GM21786 (cell line): ENCODE measurements around the gene PLCH1.

Experiments used
- ATAC-seq: cut with Tn5 transposase; IDR thresholded peaks from one replicate; pipeline ENCODE4 v1.9.1; 2021; ENCODE audit not compliant: unreplicated experiment

PLCH1 gene

DNA sequence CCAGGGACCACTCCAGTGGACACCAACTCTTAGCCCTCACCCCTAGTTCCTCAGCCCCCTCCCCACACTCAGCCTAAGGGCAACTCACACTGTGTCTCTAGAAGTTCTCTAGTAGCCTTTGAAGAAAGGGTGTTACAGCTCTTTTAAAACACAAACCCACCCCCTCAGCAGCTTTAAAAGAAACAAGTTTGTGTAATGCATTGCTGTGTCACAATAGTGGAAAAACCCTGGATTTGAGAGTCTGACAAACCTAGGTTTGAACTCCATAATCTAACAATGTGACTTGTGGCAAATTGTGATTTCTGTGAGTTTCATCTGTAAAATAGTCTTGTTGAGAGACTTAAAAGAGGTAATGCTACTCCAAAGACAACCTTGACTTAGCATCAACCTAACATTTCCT lies 54.0 kb downstream of the PLCH1 start:
- ATAC-seq = no peak

DNA sequence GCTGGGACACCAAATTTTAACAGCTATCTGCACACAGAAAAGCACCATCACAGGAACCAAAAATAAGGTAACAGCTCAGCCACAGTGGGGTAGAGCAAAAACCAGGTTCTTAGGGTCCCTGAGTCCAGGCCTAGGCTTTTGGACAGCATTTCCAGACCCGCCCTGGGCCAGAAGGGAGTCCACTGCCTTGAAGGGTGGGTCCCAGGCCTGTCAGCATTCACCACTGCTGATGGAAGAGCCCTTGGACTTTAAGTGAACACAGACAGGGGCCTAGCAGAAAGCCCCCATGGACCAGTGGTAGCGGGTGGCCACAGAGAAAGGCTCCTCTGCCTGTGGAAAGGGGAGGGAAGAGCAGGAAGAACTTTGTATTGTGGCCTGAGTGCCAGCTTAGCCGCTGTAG lies 56.4 kb downstream of the PLCH1 start:
- ATAC-seq = no peak

DNA sequence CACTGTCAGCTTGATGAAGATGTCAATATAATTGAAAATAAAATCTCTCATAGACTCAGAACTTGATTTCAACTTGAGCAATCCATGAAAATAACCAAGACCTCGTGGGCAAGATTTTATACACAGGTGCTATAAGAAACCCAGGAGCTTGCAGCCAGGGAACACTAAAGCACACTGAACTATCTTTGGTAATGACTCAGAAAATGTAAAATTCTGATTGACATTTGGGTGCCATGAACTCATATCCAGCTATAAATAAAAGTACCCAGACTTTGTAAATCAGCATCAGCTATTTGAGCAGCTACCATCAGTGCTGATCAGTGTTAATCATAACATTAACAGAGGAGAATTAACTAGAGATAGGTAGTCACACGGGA lies 61.5 kb downstream of the PLCH1 start:
- ATAC-seq = no peak

DNA sequence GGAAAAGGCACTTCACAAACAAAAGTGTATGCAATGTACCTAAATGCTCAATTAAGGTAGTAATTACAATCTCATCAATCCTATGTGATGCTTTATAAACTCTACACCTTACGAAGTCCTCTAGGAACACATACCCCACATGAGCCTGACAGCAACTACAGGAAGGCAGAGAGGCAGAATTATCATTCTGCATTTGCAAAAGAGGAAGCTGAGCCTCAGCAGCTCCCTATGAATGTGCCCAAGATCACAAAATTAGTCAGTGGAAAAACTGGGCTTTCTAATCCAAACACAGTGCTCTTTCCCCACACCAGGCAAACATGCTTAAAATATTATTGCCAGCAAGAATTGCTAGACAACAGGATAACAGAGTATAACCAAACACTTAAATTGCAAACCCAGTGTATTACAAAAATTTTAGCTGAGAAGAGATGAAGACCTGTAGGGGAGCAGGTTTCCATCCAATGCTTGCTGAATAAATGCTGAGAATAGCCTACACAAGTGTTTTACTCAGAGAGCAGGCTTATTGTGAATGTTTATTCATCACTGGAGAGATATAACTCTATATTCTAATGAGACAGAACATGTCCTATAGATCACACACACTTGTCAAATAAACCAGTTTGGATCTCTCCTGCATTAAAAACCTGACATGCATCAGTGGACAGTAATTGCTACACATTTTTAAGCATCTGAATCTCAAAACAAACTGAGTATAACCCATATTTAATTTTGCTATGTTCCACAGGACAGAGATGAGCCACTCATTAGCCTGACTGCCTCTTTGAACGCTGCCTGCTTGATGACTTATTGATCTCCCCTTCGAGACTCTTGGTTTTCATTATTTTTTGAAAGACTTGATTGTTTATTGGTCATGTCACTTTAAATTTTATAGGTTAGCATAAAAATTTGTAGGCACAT lies 62.2 kb downstream of the PLCH1 start:
- no peak for ATAC-seq

DNA sequence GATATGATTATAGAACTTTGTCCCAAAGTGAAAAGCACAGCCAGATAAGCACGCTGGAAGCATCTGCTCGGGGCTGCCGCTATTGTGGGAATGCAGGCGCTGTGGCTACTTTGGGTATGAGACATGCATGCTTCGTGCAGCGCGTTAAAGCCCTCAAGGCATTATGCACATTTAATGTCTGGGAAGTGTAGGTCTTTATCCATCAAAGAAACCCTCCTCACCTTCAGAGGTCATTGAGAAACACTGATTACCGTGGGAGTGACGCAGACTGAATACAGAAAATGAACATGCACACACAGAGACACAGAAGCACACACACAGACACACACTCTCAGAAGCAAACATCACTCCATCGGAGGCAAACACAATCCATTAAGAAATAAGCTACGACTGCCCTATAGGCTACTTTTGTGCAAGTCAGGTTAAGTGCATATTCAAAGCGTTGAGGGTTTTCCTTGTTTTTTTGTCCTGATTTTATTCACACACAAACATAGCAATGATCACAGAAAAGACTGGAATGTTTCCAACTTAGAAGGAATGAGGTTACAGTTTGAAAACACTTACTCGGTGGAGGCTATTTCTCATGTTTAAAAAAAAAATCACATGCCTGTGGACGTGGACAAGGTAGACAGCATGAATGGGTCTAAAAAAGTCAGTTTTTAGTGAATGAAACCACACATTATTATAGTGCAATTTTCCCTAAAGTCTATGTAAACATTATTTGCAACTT lies 68.5 kb downstream of the PLCH1 start:
- ATAC-seq = no peak

DNA sequence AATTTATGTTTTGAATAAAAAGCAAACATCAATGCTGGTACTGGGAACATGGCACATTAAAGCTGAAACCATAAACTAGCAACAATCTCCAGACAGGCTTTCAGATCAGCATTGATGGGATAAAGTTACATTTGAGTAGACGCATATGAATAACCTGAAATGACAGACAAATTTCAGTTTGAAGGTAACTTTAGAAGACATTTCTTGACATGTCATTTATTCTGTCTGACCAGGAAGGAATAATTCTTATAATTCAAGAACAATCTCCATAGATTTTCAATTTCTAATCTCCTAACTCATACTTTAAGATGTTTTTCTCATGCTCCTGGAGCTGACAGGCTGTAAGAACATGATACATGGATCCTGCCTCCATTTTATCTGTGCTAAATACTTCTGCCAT lies 69.8 kb downstream of the PLCH1 start:
- ATAC-seq = no peak

DNA sequence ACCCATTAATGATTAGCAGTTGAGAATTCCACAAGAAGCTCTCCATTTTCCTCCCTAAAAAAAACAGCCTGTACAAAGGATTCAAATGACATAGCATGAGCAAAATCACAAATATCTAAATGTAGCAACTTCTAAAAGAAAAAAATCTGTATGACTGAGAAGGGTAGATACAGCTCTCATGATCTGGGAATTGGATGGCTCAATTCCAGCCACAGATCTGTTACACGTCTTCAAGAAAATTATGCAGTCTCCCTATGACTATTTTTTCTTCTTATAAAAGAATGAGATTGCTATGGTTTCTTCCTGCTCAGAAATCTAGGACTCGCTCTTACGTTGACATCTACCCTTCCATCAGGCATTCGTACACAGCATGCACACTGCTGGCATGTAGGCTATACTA lies 71.5 kb downstream of the PLCH1 start:
- ATAC-seq = no peak

DNA sequence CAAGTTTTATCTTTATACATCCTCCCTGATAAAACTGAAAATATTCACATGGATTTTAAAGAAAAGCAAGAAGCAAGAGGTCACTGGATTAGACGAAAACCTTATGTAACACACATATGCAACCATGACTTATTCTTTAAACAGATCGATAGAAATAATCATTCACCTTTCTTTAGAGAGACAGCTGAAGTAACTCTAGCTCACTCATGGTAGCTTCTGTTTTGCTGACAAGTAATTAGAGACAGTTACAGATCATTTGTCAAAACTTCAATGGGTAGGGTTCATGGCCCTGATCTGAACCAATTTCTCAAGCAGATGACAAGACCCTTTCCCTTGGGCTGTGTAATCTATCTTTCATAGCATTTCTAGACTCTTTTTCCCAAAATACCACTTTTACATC lies 74.5 kb downstream of the PLCH1 start:
- ATAC-seq = no peak

DNA sequence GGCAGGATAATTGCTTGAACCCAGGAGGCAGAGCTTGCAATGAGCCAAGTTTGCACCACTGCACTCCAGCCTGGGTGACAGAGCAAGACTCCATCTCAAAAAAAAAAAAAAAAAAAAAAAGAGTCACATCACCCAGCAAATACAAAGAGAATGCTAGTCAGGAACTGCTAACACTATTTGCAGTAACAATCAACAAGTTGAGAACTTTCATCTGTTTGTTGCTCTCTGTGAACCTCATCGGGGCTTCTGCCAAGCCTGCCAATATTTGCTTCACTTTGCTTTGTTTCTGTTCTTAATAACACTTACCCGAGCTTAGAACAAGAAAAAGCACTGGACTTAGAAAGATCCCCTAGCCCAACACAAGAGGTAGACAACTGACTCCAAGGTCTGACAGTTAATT lies 76.9 kb downstream of the PLCH1 start:
- ATAC-seq = no peak

DNA sequence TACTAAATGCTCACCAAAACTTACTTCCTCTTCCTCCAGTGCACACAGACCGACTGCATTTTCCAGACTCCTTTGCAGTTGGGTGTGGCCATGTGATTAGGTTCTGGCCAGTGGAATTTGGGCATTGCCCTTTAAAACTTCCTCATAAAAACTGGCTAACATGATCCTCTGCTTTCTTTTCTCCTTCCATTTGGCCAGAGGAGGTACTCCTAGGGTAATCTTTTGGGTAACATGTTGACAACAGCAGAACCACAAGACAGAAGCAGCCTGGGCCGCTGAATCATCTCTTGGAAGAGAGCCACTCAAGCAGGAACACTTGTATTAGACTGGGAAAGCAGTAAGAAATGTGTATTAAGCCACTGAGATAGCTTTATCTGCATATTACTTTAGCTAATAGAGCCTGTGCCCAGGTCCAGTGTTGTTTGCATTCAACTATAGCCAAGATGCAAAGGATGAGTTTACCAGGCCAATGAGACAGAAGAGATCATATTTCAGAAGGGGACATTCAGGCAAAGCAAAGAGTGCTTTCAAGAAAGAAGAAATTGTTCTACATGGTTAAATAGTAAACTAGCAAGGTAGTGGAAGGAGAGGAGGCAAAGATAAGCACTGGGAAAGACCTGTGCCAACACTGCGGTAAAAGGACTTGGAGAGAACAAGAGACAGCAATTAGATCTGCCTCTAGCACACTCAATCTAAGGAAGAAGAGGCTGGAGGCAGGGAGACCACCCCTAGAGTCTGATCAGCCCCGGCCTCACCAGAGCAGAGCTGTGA lies 79.8 kb downstream of the PLCH1 start:
- no peak for ATAC-seq

DNA sequence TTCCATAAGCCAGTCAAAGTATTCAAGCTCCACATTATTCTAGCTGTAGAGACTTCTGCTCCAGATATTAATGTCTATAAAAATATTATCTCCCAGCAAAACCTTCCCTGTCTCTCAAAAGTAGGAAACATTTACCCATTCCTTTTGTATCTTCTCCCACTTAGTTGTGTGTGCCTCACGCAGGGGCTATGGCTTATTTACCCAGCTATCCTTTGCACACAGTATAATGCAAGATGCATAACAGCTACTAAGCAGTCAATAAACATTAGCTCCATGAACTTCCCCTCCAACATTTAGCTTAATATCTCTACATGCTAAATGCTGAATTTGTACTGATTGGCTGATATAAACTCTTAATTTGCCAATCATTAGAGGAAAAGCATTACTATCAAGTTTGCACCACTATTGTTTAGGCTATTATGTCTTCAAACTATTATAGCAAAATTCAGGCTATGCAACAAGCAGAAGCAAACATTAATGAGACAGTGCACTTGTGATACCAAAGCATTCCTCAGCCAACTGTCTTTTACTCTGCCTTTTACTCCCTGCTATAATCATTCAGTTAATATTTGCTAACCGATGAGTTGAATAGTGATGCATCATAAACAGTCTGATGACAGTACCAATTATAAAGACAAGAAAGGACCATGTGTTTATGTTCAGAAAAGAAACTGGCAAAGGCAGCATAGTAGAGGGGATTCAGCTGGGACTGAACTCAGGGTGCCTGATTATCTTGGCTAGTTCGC lies 81.2 kb downstream of the PLCH1 start:
- ATAC-seq = no peak

DNA sequence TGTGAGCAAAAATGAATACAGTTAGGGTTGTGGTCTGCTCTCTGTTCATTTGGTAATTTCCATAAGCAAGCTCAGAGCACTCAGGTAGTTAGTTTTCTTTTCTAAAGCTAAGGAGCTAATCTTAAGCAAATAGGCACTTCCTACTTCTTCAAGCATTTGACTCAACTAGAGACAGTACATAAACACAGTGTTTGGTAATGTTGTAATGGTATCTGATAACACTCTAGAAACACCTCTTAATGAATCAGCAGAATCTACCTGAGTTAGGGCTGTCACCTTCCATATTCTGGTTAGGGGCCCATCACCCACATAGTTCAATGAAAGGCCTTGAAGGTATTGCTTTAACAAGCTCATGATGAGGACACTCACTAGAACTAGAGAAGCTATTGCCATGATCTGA lies 83.1 kb downstream of the PLCH1 start:
- no peak for ATAC-seq

DNA sequence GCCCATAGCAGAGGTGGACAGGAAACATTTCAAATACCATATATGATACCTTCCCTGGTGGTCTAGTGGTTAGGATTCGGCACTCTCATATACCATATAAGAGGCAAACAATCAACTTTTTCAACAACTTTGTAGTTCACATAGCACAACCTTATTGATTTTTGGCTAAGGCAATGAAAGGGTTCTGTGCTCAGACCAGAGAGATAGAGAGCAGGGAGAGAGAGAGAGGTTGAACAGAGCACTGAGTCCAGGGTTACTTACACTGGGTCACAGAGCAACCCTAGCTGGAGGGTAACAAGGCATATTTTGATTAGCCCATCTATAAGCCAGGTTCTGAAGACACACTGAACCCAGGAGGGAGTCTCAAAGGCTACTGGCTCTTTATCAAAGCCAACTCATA lies 83.8 kb downstream of the PLCH1 start:
- ATAC-seq = no peak

DNA sequence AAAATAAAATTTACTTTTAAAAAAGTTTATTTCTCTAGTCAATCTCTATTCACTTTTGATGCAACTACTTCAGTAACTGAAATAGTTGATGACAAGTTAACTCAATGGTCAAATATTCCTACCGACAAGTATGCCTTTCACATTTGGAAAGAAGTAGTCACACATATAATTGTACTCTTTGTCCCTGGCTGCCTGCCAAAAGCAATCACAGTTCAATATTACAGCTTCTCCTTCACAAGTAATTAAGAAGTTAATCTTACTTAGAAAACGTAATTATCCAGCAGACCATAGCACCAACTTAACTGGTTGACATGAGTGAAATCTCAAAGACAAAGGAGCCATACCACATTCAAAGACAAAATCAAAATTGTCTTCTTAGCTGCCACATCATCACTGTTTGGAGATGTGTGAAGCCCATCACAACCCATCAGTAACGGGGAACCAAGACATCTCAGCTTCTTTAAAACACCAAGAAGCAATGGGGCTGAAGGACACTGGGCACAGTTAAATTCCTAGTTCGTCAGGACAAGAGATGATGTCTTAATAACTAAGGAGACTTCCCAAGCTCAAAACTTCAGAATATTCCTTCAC lies 86.1 kb downstream of the PLCH1 start:
- no peak for ATAC-seq

DNA sequence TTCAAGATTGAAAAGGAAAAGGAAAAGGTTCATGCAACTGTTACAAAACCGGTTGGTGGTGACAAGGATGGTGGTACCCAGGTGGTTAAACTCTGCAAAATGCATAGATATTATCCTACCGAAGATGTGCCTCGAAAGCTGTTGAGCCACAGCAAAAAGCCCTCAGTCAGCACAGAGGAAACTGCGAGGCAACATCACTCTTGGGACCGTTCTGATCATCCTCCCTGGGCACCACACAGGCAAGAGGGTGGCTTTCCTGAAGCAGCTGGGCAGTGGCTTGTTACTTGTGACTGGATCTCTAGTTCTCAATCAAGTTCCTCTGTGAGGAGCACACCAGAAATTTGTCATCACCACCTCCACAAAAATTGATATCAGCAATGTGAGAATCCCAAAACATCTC lies 86.9 kb downstream of the PLCH1 start:
- ATAC-seq = no peak

DNA sequence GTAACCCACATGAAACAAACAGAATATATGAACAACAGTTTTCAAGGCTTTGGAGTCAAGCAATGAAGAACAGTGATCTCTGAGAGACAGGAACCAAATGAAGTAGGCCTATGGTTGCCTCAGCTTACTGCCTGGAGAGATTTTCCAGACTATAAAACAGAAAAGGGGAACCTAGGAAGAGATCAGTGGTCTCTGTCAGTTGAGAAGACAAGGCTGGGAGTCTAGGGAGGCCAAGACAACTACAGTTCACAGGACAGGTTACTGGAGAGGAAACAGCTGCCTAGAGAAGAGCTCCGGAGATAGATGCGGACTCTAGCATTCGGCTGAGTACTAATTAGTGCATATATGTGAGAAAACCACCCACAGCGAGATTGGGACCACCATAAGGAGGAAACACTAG lies 87.7 kb downstream of the PLCH1 start:
- ATAC-seq = no peak

DNA sequence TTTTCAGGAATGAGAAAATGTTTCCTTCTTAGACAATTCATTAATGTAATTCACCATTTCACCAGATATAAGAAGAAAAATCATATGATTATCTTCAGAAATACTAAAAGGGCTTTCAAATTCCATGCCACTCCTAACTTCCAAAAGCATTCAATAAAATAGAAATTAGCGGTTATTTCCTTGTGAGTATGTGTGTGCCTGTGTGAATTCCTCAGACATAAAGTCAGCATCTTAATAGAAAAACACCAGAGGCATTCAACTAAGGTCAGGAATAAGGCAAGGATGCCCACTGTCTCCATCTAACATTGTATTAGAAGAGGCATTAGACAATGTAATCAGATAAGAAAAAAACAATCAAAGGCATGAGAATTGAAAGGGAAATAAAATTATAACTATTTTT lies 88.4 kb downstream of the PLCH1 start:
- no peak for ATAC-seq

DNA sequence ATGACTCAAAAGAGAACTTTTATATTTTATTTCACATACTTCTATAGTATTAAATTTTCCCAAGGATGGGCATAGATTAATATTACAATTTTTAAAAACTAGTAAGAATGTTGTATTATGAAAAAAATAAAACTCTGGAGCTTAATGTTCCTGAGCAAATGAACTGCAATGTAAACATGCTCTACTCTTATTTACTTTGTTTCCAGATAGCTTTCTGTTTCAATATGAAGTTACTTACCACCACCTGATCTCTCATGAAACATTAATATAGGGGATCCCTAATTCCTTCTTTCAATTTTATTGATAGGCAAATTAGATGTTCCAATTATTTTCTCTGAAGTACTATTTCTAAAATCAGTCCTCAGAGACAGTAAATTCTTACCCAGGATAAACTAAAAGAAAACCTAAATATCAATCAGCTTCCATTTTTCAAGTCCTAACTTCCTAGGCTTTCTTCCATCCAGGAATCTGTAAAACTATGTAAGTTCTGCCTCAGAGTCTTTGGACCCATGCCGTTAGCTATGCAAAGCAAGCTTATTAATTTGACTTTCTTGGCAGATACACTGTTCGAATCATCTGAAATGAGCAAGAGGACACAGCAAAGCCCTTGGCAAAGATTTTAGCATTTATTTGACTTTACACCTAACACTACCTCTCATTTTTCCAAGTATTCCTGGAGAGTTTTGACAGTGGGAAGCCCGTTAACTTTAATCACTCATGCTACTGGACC lies 93.2 kb downstream of the PLCH1 start:
- ATAC-seq = no peak

DNA sequence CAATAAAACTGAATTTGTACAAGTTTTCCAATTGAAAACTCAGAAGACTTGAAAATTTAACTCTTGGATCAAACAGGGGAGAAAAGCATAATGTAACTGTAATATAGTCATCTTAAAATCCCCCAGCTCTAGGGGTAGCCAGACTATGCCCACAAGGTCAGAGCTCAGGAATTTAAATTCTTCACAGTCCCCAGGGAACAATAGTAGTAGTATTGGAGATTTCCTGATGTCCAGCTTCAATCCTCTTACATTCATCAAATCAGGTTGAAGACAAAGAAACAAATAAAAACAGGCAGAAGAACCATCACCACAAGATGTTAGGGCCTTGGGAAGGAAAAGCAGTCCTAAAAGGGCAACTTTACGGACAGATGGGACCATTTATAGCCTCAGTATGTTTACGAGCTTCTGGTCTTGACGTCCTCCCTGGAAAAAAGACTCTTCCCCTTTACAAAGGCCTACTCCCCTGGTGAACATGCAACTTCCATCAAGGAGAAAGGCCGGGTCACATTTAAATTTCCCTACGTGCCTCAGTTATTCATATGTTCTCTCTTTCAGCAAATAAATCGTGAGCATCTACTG lies 96.8 kb downstream of the PLCH1 start:
- ATAC-seq = no peak

DNA sequence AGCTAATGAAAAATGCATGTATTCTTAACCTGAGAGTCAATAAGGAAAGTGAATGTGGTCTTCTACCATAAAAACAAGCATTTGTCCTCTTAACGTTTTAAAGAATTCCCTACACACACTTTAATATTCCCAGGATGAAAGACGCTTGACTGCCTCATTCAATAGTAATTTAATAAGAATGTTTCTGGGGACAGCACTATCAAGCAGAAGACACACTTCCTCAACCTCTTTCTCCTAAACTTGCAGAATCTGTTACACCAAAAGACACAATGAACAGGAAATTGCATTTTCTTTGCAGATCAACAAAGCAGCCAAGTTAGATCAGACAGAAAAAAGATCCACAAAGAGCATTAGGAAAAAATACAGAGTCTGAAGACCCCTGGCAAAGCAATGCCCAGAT lies 97.7 kb downstream of the PLCH1 start:
- ATAC-seq = no peak
